HepG2 (cell line): ENCODE measurements around the gene TLCD5. TPM values are rescaled to one million over a fixed set of nuclear protein-coding genes. Genes with fewer than 3 reads are reported as not detected.

Experiments used
- DMTF1 ChIP-seq: sonication (generic); formaldehyde crosslinking; IDR thresholded peaks from 2 replicates; pipeline ENCODE4 v1.4.0; 2020; ENCODE audit warnings: mild to moderate bottlenecking, missing genetic modification reagents
- HNRNPL ChIP-seq: fragments of 200-400 bp; formaldehyde crosslinking; IDR thresholded peaks from 2 replicates; pipeline ENCODE4 v1.6.1; 2017; ENCODE audit warnings: mild to moderate bottlenecking, low read depth, low read length
- KAT7 ChIP-seq: IDR thresholded peaks from 2 replicates; pipeline ENCODE4 v1.6.1; 2018; ENCODE audit warnings: borderline replicate concordance, missing compliant biosample characterization
- MLXIP ChIP-seq: sonication (generic); formaldehyde crosslinking; IDR thresholded peaks from 2 replicates; pipeline ENCODE4 v1.9.0; 2021; ENCODE audit warnings: missing genetic modification reagents, borderline replicate concordance
- NFE2L1 ChIP-seq: sonication (generic); formaldehyde crosslinking; IDR thresholded peaks from 2 replicates; pipeline ENCODE4 v1.4.0; 2020; ENCODE audit warnings: missing genetic modification reagents, mild to moderate bottlenecking, borderline replicate concordance
- NFE2L2 ChIP-seq: fragments of 150-350 bp; IDR thresholded peaks from 2 replicates; pipeline ENCODE4 v1.6.1; 2014; ENCODE audit warnings: low read length
- NPAS2 ChIP-seq: sonication (generic); formaldehyde crosslinking; IDR thresholded peaks from 2 replicates; pipeline ENCODE4 v1.8.0; 2022; ENCODE audit warnings: mild to moderate bottlenecking, missing genetic modification reagents, borderline replicate concordance
- PHB2 ChIP-seq: fragments of 450-650 bp; IDR thresholded peaks from 2 replicates; pipeline ENCODE4 v1.6.1; 2018; ENCODE audit not compliant: partially characterized antibody
- RBM39 ChIP-seq: fragments of 200-400 bp; formaldehyde crosslinking; IDR thresholded peaks from one replicate; pipeline ENCODE4 v1.6.1; 2018; ENCODE audit warnings: antibody characterized with exemption, mild to moderate bottlenecking, low read depth, low read length; ENCODE audit not compliant: poor library complexity, severe bottlenecking
- TFDP2 ChIP-seq: sonication (generic); formaldehyde crosslinking; IDR thresholded peaks from 2 replicates; pipeline ENCODE4 v1.4.0; 2020; ENCODE audit warnings: missing genetic modification reagents
- ZFP36 ChIP-seq: fragments of 150-350 bp; IDR thresholded peaks from 2 replicates; pipeline ENCODE4 v1.6.1; 2018; ENCODE audit warnings: borderline replicate concordance, low read length, low read depth; ENCODE audit not compliant: partially characterized antibody
- ZNF367 ChIP-seq: sonication (generic); formaldehyde crosslinking; IDR thresholded peaks from 2 replicates; pipeline ENCODE4 v1.4.0; 2020; ENCODE audit warnings: missing genetic modification reagents, borderline replicate concordance
- ZNF513 ChIP-seq: sonication (generic); formaldehyde crosslinking; conservative IDR thresholded peaks from 2 replicates; pipeline ENCODE4 v1.5.0; 2020; ENCODE audit warnings: missing genetic modification reagents
- ZNF609 ChIP-seq: sonication (generic); formaldehyde crosslinking; IDR thresholded peaks from 2 replicates; pipeline ENCODE4 v1.4.0; 2020; ENCODE audit warnings: mild to moderate bottlenecking, missing genetic modification reagents, borderline replicate concordance
- polyA plus RNA-seq, 8 experiments: library from polyadenylated mRNA; depleted of rRNA in 3 of 8; stranded (reverse) in 7 of 8; unstranded in 1 of 8; fragments of >200 nt; fragmentation: Illumina TruSeq in 4 of 8; extraction: Trizol in 4 of 8; gene quantifications; 2 replicates each; pipeline versions ENCODE4 v1.2.1 to v1.2.3, GENCODE V29; 2011 to 2016; ENCODE audit warnings: low read depth in 4 of 8, missing spikeins in 1 of 8, mixed read lengths in 1 of 8; ENCODE audit not compliant: insufficient read depth in 1 of 8
- total RNA-seq, 5 experiments: library from RNA; depleted of rRNA; stranded (reverse); fragments of >200 nt; fragmentation: Illumina TruSeq; extraction: Trizol; gene quantifications; 2 replicates each; pipeline ENCODE4 v1.2.3, GENCODE V29; 2016; ENCODE audit warnings: low read depth in 1 of 5

The TLCD5 gene
- total and polyA plus RNA-seq, 2 of the 13 experiments (the other 11 are each of a cell fraction or from before 2014, with no cell fraction given), result 6.1 to 7.6 TPM

- TF ChIP-seq DMTF1 (CRISPR knock-in tag) (no peak), ZNF367 (CRISPR knock-in tag) (no peak), RBM39 (no peak), MLXIP (CRISPR knock-in tag) (no peak), TFDP2 (CRISPR knock-in tag) (no peak), PHB2 (no peak), ZNF609 (CRISPR knock-in tag) (no peak), NPAS2 (CRISPR knock-in tag) (no peak), NFE2L2 (no peak), NFE2L1 (no peak), ZNF513 (CRISPR knock-in tag) (no peak), KAT7 (CRISPR knock-in tag) (no peak), HNRNPL (no peak), ZFP36 (no peak)
Observed at GRCh38 chr11:120342226-120342625, 17.1 kb downstream of the TLCD5 start (continued).
